Measurements from ENCODE around the gene RAB7A. TPM values are rescaled to one million over a fixed set of nuclear protein-coding genes. Genes with fewer than 3 reads are reported as not detected.

Gene RAB7A
- polyA plus RNA-seq, 3 donors = 192 to 261 (median 223) TPM

DNA sequence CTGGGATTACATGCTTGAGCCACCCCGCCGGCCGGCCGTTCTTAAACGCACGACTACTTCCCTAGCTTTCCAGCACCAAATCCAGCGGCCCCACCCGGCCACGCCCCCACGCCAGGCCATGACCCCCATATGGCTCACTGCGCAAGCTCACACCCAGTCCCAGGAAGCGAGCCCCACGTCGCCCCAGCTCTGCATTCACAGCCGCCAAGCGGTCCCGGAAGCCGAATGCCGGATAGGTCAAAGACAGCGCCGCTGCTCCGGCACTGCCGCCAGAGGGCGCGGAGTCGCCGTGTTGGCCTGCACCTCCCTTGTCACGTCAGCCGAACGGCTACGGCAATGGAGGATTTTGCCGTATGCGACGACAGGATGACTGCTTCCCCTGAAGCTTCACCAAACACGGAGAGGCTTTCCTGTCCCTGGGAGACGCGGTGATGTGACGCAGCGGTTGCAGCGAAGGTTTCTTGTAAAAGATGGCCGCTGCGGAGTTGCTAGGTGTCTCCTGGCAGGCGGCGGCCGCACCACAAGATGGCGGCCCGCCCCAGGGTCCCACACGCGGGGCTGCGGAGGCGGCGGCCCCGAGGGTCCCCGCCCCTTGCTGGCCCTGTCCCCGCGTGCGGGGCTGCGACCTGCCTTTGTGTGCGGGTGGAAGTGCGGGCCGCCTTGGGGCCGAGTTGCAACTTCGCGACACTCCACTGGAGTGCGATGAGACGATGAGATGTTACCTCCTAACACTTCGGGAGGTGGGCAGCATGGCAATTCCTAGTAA, 45.2 kb upstream of the RAB7A start:
- Mint-ChIP-seq H3K4me1 (peaks cover 39% of the 10 kb centered on the region), H3K4me3 (peak overlapping the region; percentile 81 to 93), H3K36me3 (peaks cover 0 to 3% of the 10 kb centered on the region in 2 donors), H3K27ac (peak overlapping the region; percentile 96 to 98 (median 97)), H3K27me3 (ENCODE audit: low read depth in 3 of 3) (peaks cover 0 to 2% (median 0%) of the 10 kb centered on the region in 3 donors), H3K9me3 (no peaks in the 10 kb centered on the region)
- WGBS (ENCODE audit: insufficient coverage) = under 1% methylated on average over 60 of the region's 67 CpGs
- intact Hi-C loops (cut with micrococcal nuclease) = loop anchor here (2.0 to 10.0 kb wide), 5 partner anchors 30 to 114 kb away; partner anchors contain the start of genes RAB7A (in 1 of the 2) and RPN1 (in 1 of the 2)
- Histone ChIP-seq H3K4me2 (replicated peaks; ENCODE audit: extremely low read depth, low read length, poor library complexity, severe bottlenecking) (peak overlapping the region; percentile 79), H3K79me2 (ENCODE audit: insufficient read depth, low read length) (no peaks in the 10 kb centered on the region), H3K27me3 (ENCODE audit: control insufficient read depth in 2 of 2, insufficient read depth in 2 of 2, low read length in 2 of 2) (no peaks in the 10 kb centered on the region), H3K27ac (ENCODE audit: low read depth in 1 of 2, low read length in 2 of 2) (peak overlapping the region; percentile 92 to 97), H3K4me3 (replicated peaks in 1 of 3; ENCODE audit: low read depth in 2 of 3, low read length in 3 of 3) (peak overlapping the region; percentile 57 to 91 (median 90)), H3K36me3 (replicated peaks in 1 of 2; ENCODE audit: control insufficient read depth in 1 of 2, insufficient read depth in 2 of 2, low read length in 2 of 2) (no peaks in the 10 kb centered on the region), H4K20me1 (ENCODE audit: insufficient read depth, low read length) (no peaks in the 10 kb centered on the region), H3K9ac (ENCODE audit: insufficient read depth, low read length, poor library complexity, severe bottlenecking) (peak overlapping the region; percentile 94), H3K4me1 (ENCODE audit: control insufficient read depth in 1 of 2, insufficient read depth in 2 of 2, low read length in 2 of 2) (peaks cover 46 to 47% of the 10 kb centered on the region in 2 donors), H3K9me3 (replicated peaks in 1 of 2; ENCODE audit: control insufficient read depth in 1 of 2, insufficient read depth in 1 of 2, low read length in 2 of 2) (no peaks in the 10 kb centered on the region), H2AFZ (ENCODE audit: insufficient read depth, low read depth, low read length, poor library complexity, severe bottlenecking) (peak overlapping the region; percentile 95)
- TF ChIP-seq, protein P1, sequence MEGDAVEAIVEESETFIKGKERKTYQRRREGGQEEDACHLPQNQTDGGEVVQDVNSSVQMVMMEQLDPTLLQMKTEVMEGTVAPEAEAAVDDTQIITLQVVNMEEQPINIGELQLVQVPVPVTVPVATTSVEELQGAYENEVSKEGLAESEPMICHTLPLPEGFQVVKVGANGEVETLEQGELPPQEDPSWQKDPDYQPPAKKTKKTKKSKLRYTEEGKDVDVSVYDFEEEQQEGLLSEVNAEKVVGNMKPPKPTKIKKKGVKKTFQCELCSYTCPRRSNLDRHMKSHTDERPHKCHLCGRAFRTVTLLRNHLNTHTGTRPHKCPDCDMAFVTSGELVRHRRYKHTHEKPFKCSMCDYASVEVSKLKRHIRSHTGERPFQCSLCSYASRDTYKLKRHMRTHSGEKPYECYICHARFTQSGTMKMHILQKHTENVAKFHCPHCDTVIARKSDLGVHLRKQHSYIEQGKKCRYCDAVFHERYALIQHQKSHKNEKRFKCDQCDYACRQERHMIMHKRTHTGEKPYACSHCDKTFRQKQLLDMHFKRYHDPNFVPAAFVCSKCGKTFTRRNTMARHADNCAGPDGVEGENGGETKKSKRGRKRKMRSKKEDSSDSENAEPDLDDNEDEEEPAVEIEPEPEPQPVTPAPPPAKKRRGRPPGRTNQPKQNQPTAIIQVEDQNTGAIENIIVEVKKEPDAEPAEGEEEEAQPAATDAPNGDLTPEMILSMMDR (IDR thresholded peaks at IDR 0.05) = peak; percentile 97
- DNase-seq = peak; percentile 98 to 99 (median 99)

- TF ChIP-seq, protein P1 (IDR thresholded peaks at IDR 0.05) = no peak
- Histone ChIP-seq H2AFZ (ENCODE audit: insufficient read depth, low read depth, low read length, poor library complexity, severe bottlenecking) (peak overlapping the region; percentile 95), H3K27me3 (ENCODE audit: control insufficient read depth in 2 of 2, insufficient read depth in 2 of 2, low read length in 2 of 2) (no peaks in the 10 kb centered on the region), H3K4me3 (replicated peaks in 1 of 3; ENCODE audit: low read depth in 2 of 3, low read length in 3 of 3) (peak overlapping the region; percentile 57 to 91 (median 90)), H3K9me3 (replicated peaks in 1 of 2; ENCODE audit: control insufficient read depth in 1 of 2, insufficient read depth in 1 of 2, low read length in 2 of 2) (no peaks in the 10 kb centered on the region), H3K27ac (ENCODE audit: low read depth in 1 of 2, low read length in 2 of 2) (peak overlapping the region; percentile 92 to 97), H4K20me1 (ENCODE audit: insufficient read depth, low read length) (no peaks in the 10 kb centered on the region), H3K4me1 (ENCODE audit: control insufficient read depth in 1 of 2, insufficient read depth in 2 of 2, low read length in 2 of 2) (peaks cover 47% of the 10 kb centered on the region in 2 donors), H3K36me3 (replicated peaks in 1 of 2; ENCODE audit: control insufficient read depth in 1 of 2, insufficient read depth in 2 of 2, low read length in 2 of 2) (no peaks in the 10 kb centered on the region), H3K79me2 (ENCODE audit: insufficient read depth, low read length) (no peaks in the 10 kb centered on the region), H3K4me2 (replicated peaks; ENCODE audit: extremely low read depth, low read length, poor library complexity, severe bottlenecking) (peak overlapping the region; percentile 79), H3K9ac (ENCODE audit: insufficient read depth, low read length, poor library complexity, severe bottlenecking) (peak overlapping the region; percentile 94)
- Mint-ChIP-seq H3K27me3 (ENCODE audit: low read depth in 3 of 3) (peaks cover 0 to 2% (median 0%) of the 10 kb centered on the region in 3 donors), H3K4me3 (peak overlapping the region; percentile 81 to 93), H3K27ac (peak overlapping the region; percentile 96 to 98 (median 97)), H3K4me1 (peaks cover 40% of the 10 kb centered on the region), H3K9me3 (no peaks in the 10 kb centered on the region), H3K36me3 (peaks cover 0 to 3% of the 10 kb centered on the region in 2 donors)
- intact Hi-C loops (cut with micrococcal nuclease) = loop anchor here (2.0 to 10.0 kb wide), 5 partner anchors 31 to 113 kb away; partner anchors contain the start of genes RAB7A (in 1 of the 2) and RPN1 (in 1 of the 2)
- peak in 1 of 3 donors; percentile 66 for DNase-seq
- 75% methylated on average over 4 of the region's 9 CpGs for WGBS (ENCODE audit: insufficient coverage)
These were observed 44.6 kb upstream of the RAB7A start for GRCh38 chr3:128681369-128681829.

Measured in CD14-positive monocyte (primary cell).